Activated CD8-positive, alpha-beta memory T cell treated with anti-CD3 and anti-CD28 coated beads for 36 hours (primary cell): ENCODE measurements around the gene NAIF1. TPM values are rescaled to one million over a fixed set of nuclear protein-coding genes. Genes with fewer than 3 reads are reported as not detected.

Experiments
- CTCF ChIA-PET: fragments of 350-600 bp; sonication (Branson Sonifier 250); formaldehyde crosslinking; loops from one replicate; lab custom pipeline; 2021; ENCODE audit warnings: antibody characterized with exemption; lab: Charles Lee
- POLR2A ChIA-PET: fragments of 350-600 bp; sonication (Branson Sonifier 250); formaldehyde crosslinking; loops from one replicate; lab custom pipeline; 2021; ENCODE audit warnings: antibody characterized with exemption; lab: Charles Lee
- total RNA-seq, 2 experiments: library from RNA; stranded (reverse); gene quantifications; one replicate each; pipeline ENCODE4 v1.2.3, GENCODE V29; 2021

The NAIF1 gene
- total RNA-seq, 2 experiments from 2014 or later, result 13.3 to 15.1 TPM

- POLR2A ChIA-PET, result no interaction called here
- CTCF ChIA-PET, result interaction anchor here (0.8 to 5.0 kb wide), 4 partner anchors 10 to 32 kb away, joined by 3 to 20 read pairs (median 3); no protein-coding TSS in a partner anchor
Observed at GRCh38 chr9:128094166-128094949, 27.2 kb upstream of the NAIF1 start.

- ChIA-PET POLR2A (no interaction called here), CTCF (interaction anchor here (0.6 to 2.0 kb wide), 4 partner anchors 8 to 48 kb away, joined by 3 to 8 read pairs (median 4); no protein-coding TSS in a partner anchor)
Observed at GRCh38 chr9:128093011-128093410, 25.9 kb upstream of the NAIF1 start.

DNA sequence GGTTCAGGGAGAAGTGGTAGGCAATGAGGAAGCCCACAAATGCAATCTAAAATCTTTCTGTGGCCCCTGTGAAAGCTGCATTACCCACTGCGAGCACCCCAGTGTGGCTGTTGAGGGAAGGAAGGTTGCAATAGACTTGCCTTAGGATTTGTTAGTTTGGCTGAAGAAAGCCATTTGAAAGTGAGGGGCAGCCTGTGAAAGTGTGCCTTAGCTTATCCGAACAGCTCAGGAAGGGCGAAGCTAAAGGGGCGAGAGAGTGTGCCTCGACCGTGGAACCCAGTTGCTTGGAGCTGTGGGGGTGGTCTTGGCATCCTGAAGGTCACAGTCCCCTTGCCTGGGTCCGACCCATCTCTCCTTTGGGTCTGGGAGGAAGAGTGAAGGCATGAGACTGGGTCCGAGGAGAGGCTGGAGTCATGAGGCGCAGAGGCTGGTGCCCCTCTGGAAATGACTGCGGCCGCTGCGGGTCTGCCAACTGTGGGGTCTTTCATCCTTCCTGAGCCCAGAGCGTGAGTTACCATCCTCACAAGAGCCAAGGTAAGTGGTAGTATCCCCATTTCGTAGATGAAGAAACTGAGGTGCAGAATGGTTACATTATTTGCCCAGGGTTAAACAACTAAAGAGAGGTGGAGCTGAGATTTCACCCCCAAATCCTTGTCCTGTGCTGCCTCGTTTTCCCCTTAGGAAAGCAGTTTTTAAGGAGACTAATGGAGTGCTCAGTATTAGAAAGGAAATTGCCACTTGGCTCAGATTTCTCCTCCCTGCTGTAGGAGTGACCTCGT is 25.3 kb upstream of the NAIF1 start:
- ChIA-PET CTCF (interaction anchor here (0.6 to 2.0 kb wide), 8 partner anchors 8 to 49 kb away, joined by 3 to 8 read pairs (median 3); partner anchors contain the start of gene SLC25A25), POLR2A (interaction anchor here (0.6 kb wide), 1 partner anchor 564 kb away, joined by 8 read pairs; no protein-coding TSS in a partner anchor)

DNA sequence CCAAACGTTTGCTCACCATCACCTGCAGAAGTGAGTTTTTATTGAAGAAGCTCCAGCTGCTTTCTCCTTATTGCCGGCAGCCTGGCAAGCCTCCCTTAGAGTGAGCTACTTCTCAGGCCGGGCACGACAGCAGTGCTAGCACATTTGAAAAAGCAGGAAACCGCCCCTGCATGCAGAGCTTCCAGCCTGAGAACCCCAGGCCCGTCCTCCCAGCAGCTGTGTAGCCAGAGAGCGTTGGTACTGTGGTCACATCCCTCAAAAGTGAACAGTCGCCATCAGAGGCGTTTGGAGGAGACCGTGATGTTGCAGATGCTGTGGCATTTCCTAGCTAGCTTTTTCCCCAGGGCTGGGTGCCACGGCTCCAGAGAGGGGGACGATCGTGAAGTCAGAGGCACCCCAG is 24.5 kb upstream of the NAIF1 start:
- ChIA-PET CTCF (interaction anchor here (1.1 to 2.0 kb wide), 5 partner anchors 8 to 26 kb away, joined by 3 to 8 read pairs (median 3); partner anchors contain the start of gene SLC25A25), POLR2A (interaction anchor here (0.6 kb wide), 1 partner anchor 22 kb away, joined by 3 read pairs; no protein-coding TSS in a partner anchor)

GRCh38 chr9:128091144-128091543 is 24.0 kb upstream of the NAIF1 start:
- POLR2A ChIA-PET, result interaction anchor here (0.6 kb wide), 1 partner anchor 21 kb away, joined by 3 read pairs; no protein-coding TSS in a partner anchor
- CTCF ChIA-PET, result interaction anchor here (1.3 kb wide), 1 partner anchor 23 kb away, joined by 3 read pairs; the partner anchor contains the start of gene SLC25A25

- ChIA-PET POLR2A (no interaction called here), CTCF (interaction anchor here (0.6 to 0.7 kb wide), 3 partner anchors 11 to 134 kb away, joined by 3 to 4 read pairs (median 3); no protein-coding TSS in a partner anchor)
Observed at GRCh38 chr9:128089299-128089698, 22.2 kb upstream of the NAIF1 start.

- POLR2A ChIA-PET, result interaction anchor here (0.5 kb wide), 1 partner anchor 24 kb away, joined by 3 read pairs; no protein-coding TSS in a partner anchor
- CTCF ChIA-PET, result interaction anchor here (0.8 to 1.2 kb wide), 3 partner anchors 10 to 41 kb away, joined by 3 to 4 read pairs (median 3); no protein-coding TSS in a partner anchor
Observed at GRCh38 chr9:128088253-128088945, 21.3 kb upstream of the NAIF1 start.

DNA sequence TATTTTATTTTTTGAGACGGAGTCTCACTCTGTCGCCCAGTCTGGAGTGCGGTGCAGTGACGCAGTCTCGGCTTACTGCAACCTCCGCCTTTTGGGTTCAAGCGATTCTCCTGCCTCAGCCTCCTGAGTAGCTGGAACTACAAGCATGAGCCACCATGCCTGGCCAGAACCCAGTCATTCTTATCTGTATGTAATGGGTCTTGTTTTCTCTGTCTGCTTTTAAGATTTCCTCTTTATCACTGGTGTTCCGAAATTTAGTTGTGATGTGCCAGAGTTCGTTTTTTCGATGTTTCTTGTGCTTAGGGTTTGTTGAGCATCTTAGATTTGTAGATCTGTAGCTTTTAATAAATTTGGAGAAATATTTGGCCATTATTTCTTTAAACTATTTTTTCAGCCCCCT is 20.1 kb upstream of the NAIF1 start:
- ChIA-PET CTCF (interaction anchor here (1.0 kb wide), 1 partner anchor 9 kb away, joined by 4 read pairs; no protein-coding TSS in a partner anchor), POLR2A (no interaction called here)

GRCh38 chr9:128085943-128086342 is 18.8 kb upstream of the NAIF1 start:
- ChIA-PET CTCF (interaction anchor here (0.7 kb wide), 1 partner anchor 32 kb away, joined by 5 read pairs; no protein-coding TSS in a partner anchor), POLR2A (no interaction called here)

DNA sequence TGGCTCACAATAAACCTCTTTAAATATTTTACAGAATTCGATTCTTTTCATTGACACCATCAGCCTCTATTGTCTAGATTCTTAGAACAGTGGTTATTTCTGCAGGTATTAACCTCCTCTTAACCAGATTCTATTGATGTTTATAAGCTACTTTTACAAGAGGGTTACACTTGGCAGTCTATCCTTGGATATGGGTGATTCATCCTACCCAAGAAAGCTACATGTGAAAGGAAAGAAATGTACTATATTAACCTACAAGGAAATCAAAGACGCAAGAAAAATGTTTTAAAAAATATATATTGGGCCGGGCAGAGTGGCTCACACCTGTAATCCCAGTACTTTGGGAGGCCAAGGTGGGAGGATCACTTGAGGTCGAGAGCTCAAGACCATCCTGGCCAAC is 17.6 kb upstream of the NAIF1 start:
- POLR2A ChIA-PET, result interaction anchor here (0.7 kb wide), 1 partner anchor 73 kb away, joined by 4 read pairs; no protein-coding TSS in a partner anchor
- CTCF ChIA-PET, result interaction anchor here (0.7 to 1.1 kb wide), 4 partner anchors 8 to 33 kb away, joined by 3 read pairs; no protein-coding TSS in a partner anchor

DNA sequence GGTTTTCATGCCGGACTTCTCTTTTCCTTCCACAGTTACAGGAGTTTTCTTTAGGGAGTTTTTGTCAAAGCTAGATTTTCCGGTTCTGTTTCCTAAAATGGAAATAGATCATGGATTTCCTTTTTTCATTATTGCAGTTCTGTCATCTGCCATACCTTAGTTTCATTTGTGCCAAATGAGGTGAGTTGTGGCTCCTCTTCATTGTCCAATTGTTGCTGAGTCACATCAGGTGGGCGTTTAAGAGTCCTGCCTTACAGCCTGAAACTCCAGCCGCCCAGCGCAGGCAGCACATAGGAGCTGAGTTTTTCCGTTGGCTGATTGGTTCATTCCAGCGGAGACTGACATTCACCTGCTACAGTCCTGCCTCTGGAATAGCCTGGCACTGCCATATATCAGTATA is 15.0 kb upstream of the NAIF1 start:
- CTCF ChIA-PET, result interaction anchor here (1.3 to 1.8 kb wide), 3 partner anchors 10 to 47 kb away, joined by 3 to 7 read pairs (median 4); no protein-coding TSS in a partner anchor
- POLR2A ChIA-PET, result no interaction called here

DNA sequence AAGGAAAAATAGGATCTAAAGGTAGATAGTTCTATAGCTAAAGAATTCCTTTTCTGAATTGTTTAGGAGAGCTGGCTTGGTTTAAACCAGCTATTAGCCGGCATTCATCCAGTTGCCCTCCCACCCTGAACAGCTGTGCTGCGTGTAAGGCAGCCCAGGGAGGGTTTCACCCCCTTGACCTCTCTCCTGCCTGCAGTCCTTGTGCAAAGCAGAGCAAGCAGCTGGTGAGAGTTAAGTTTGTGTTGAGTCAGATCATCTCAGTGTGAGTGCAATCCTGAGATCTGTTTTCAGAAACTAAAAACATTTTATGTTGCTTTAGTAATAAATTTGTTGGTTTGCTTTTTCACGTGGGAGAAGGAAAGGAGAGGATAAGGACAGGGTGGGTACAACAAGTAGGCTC is 13.9 kb upstream of the NAIF1 start:
- ChIA-PET POLR2A (no interaction called here), CTCF (interaction anchor here (0.9 to 1.7 kb wide), 2 partner anchors 9 to 11 kb away, joined by 3 to 4 read pairs; no protein-coding TSS in a partner anchor)

- POLR2A ChIA-PET, result interaction anchor here (0.6 kb wide), 1 partner anchor 30 kb away, joined by 5 read pairs; no protein-coding TSS in a partner anchor
- CTCF ChIA-PET, result interaction anchor here (0.7 to 0.9 kb wide), 2 partner anchors 12 to 81 kb away, joined by 3 read pairs; no protein-coding TSS in a partner anchor
Observed at GRCh38 chr9:128080206-128080605, 13.1 kb upstream of the NAIF1 start.

- POLR2A ChIA-PET, result interaction anchor here (0.5 kb wide), 1 partner anchor 51 kb away, joined by 4 read pairs; no protein-coding TSS in a partner anchor
- CTCF ChIA-PET, result interaction anchor here (0.5 to 1.1 kb wide), 5 partner anchors 9 to 691 kb away, joined by 4 read pairs; no protein-coding TSS in a partner anchor
Observed at GRCh38 chr9:128078504-128079434, 11.6 kb upstream of the NAIF1 start.

DNA sequence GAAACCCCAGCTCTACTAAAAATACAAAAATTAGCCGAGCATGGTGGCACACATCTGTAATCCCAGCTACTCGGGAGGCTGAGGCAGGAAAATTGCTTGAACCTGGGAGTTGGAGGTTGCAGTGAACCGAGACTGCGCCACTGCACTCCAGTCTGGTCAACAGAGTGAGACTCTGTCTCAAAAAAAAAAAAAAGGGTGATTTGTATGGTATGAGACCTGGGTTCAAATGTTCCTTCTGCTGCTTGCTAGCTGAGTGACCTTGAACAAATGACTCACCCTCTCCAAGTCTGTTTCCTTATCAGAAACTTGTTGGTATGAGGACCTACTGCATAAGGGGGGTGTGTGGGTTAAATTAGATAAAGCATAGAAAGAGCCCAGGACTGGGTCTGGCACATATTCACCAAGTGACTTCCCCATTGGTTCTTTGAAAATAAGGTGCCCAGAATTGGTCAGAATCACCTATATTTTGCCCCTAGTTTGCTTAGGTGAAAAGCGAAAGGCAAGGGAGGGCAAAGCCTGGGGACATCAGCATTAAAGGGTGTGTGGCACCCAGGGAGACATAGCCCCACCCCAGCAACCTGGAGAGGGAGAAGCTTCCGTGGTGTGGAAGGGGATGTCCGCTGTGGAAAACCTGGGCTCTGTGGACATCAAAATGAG is 10.9 kb upstream of the NAIF1 start:
- POLR2A ChIA-PET, result no interaction called here
- CTCF ChIA-PET, result interaction anchor here (0.6 to 0.7 kb wide), 2 partner anchors 10 to 11 kb away, joined by 4 read pairs; no protein-coding TSS in a partner anchor

DNA sequence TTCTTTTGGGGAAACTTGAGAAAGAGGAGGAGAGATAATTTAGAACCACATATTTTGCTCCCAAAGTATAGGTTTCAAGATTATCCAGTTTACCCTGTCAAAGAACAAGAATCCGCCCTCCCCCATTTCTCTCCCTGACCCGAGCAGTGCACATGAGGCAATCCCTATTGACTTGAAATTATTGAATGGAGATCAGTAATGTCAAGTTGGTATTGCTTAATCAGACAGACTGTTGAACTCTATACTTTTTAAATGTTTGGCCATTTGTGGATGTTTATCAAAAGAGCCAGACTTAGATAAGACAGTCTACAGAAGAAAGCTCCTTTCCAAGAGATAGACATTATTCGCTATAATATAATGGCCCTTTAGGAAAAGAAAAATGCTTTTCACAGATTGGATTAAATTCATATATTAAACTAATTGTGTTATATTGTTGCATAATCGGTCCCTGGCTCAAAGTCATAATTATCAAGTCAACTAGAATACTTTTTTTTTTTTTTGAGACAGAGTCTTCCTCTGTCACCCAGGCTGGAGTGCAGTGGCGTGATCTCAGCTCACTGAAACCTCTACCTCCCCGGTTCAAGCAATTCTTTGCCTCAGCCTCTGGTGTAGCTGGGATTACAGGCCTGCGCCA is 6.2 kb upstream of the NAIF1 start:
- ChIA-PET CTCF (interaction anchor here (1.0 to 2.0 kb wide), 5 partner anchors 8 to 131 kb away, joined by 4 to 6 read pairs (median 4); no protein-coding TSS in a partner anchor), POLR2A (interaction anchor here (0.7 kb wide), 1 partner anchor 163 kb away, joined by 5 read pairs; no protein-coding TSS in a partner anchor)
